Measurements from ENCODE around the gene BRICD5.

DNA sequence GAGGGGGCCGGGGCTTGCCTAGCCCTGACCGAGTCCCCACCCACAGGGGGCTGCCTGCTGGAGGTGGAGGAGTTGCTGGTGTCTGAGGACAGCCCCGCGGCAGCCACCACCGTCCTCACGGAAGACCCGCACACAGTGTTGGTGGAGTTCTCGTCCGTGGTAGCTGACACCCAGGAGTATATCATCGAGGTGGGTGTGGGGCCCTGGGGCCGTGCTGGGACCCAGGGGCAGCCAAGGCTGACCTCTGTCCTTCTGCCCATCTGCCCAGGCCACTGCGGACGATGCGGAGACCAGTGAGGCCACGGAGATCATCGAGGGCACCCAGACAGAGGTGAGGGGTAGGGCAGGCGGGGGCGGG lies 24.1 kb upstream of the BRICD5 start:
- TF ChIP-seq, protein P1, sequence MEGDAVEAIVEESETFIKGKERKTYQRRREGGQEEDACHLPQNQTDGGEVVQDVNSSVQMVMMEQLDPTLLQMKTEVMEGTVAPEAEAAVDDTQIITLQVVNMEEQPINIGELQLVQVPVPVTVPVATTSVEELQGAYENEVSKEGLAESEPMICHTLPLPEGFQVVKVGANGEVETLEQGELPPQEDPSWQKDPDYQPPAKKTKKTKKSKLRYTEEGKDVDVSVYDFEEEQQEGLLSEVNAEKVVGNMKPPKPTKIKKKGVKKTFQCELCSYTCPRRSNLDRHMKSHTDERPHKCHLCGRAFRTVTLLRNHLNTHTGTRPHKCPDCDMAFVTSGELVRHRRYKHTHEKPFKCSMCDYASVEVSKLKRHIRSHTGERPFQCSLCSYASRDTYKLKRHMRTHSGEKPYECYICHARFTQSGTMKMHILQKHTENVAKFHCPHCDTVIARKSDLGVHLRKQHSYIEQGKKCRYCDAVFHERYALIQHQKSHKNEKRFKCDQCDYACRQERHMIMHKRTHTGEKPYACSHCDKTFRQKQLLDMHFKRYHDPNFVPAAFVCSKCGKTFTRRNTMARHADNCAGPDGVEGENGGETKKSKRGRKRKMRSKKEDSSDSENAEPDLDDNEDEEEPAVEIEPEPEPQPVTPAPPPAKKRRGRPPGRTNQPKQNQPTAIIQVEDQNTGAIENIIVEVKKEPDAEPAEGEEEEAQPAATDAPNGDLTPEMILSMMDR (IDR thresholded peaks at IDR 0.05), result no peak
- TF ChIP-seq ZFX (IDR thresholded peaks at IDR 0.05; ENCODE audit: borderline replicate concordance), result no peak
